ENCODE results near the gene NCAM2. TPM values are rescaled to one million over a fixed set of nuclear protein-coding genes. Genes with fewer than 3 reads are reported as not detected.

NCAM2 gene
- total RNA-seq, 1 experiment from 2014 or later = not detected

- no peak overlapping the region for H2AFZ ChIP-seq (ENCODE audit: low read depth, low read length, poor library complexity, severe bottlenecking)
- H4K20me1 ChIP-seq (ENCODE audit: insufficient read depth) = no peaks in the 10 kb centered on the region; the same call in 1 of the 2 replicates
- no peak overlapping the region for H3K27ac ChIP-seq (ENCODE audit: low read depth, low read length)
- H3K27me3 ChIP-seq (ENCODE audit: insufficient read depth, low read length) = no peaks in the 10 kb centered on the region
- peaks cover 10 to 11% of the 10 kb centered on the region in 2 experiments; a peak in 3 of 4 replicates for H3K9me3 ChIP-seq (ENCODE audit: control insufficient read depth in 1 of 2, insufficient read depth in 1 of 2, low read depth in 1 of 2, low read length in 2 of 2)
- H3K4me2 ChIP-seq (ENCODE audit: low read length) = no peak overlapping the region
- no peak overlapping the region for H3K9ac ChIP-seq (ENCODE audit: low read length)
- no peaks in the 10 kb centered on the region for H3K4me1 ChIP-seq (ENCODE audit: control insufficient read depth in 1 of 2, insufficient read depth in 2 of 2, low read length in 2 of 2)
- H3K4me3 ChIP-seq (replicated peaks in 1 of 2; ENCODE audit: low read depth in 1 of 2, low read length in 2 of 2) = no peak overlapping the region
- RAD21 ChIA-PET (ENCODE audit: low non-redundant PET in 1 of 2, low total read pairs in 2 of 2, uncharacterized antibody in 2 of 2, unreplicated experiment in 2 of 2) = no interaction called here
- BruUV-seq (replicated peaks) = no TSS peak
- ATAC-seq = no peak
- intact Hi-C loops (cut with micrococcal nuclease) = no loop called here
- no peaks in the 10 kb centered on the region for H3K79me2 ChIP-seq (ENCODE audit: insufficient read depth, low read length)
- no peak for DNase-seq (ENCODE audit: low read depth, low spot score)
- CTCF ChIA-PET = no interaction called here
- H3K9me2 ChIP-seq (ENCODE audit: insufficient read depth) = no peaks in the 10 kb centered on the region
- TF ChIP-seq EZH2 (IDR thresholded peaks at IDR 0.05) (no peak), EGR1 (IDR thresholded peaks at IDR 0.05; ENCODE audit: low read depth) (no peak), CEBPB (IDR thresholded peaks at IDR 0.05; ENCODE audit: low read depth) (no peak), POLR2A (IDR thresholded peaks at IDR 0.05; ENCODE audit: borderline replicate concordance, extremely low read depth, insufficient read depth, insufficient read length) (no peak), CTCF (IDR thresholded peaks at IDR 0.05 in 2 of 3, conservative IDR thresholded peaks at IDR 0.05 in 1 of 3; ENCODE audit: borderline replicate concordance in 1 of 3, insufficient read depth in 1 of 3, low read depth in 2 of 3, low read length in 2 of 3) (no peak), ZNF274 (IDR thresholded peaks at IDR 0.05; ENCODE audit: low read depth, low read length) (no peak), CBX3 (IDR thresholded peaks at IDR 0.05; ENCODE audit: low read depth) (no peak), TCF7L2 (IDR thresholded peaks at IDR 0.05; ENCODE audit: borderline replicate concordance, extremely low read depth, insufficient read depth, insufficient read length) (no peak), EZH2phosphoT487 (IDR thresholded peaks at IDR 0.05; ENCODE audit: borderline replicate concordance) (no peak), REST (IDR thresholded peaks at IDR 0.05; ENCODE audit: low read depth) (no peak), YY1 (IDR thresholded peaks at IDR 0.05; ENCODE audit: extremely low read depth, insufficient replicate concordance, low read depth, low read length) (no peak), POLR2AphosphoS5 (IDR thresholded peaks at IDR 0.05; ENCODE audit: low read depth, low read length) (no peak), ZFX (IDR thresholded peaks at IDR 0.05) (no peak), ELF1 (IDR thresholded peaks at IDR 0.05; ENCODE audit: borderline replicate concordance, low read depth) (no peak), FOSL1 (IDR thresholded peaks at IDR 0.05; ENCODE audit: low read depth) (no peak), SRF (IDR thresholded peaks at IDR 0.05; ENCODE audit: low read depth) (no peak), SP1 (IDR thresholded peaks at IDR 0.05; ENCODE audit: low read depth) (no peak), RAD21 (IDR thresholded peaks at IDR 0.05; ENCODE audit: low read depth) (no peak), JUND (IDR thresholded peaks at IDR 0.05) (no peak)
- TF ChIP-seq, protein P1, sequence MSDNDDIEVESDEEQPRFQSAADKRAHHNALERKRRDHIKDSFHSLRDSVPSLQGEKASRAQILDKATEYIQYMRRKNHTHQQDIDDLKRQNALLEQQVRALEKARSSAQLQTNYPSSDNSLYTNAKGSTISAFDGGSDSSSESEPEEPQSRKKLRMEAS (IDR thresholded peaks at IDR 0.05) = no peak
- POLR2A ChIA-PET = no interaction called here
- no peaks in the 10 kb centered on the region for H3K36me3 ChIP-seq (ENCODE audit: control insufficient read depth in 1 of 2, insufficient read depth in 2 of 2, low read length in 2 of 2)
Measured at GRCh38 chr21:21268885-21269284, 270.7 kb downstream of the NCAM2 start.

Measured in HCT116 (cell line).